NCI-H2196 treated with DMSO at 0.1 percent for 48 hours (cell line): Measurements from ENCODE around the gene PGS1.
A peak's percentile ranks its signal among the peaks of the same experiment; 100 is the strongest.
"Not testable (repeated sequence)": the region's sequence is repeated elsewhere in the genome, so short reads cannot be mapped to it uniquely, and the experiment has no call there.

Experiments used
- DNase-seq: peaks from one replicate; lab custom pipeline; 2025; ENCODE audit not compliant: unreplicated experiment; lab: John Stamatoyannopoulos, UW

PGS1 gene, protein sequence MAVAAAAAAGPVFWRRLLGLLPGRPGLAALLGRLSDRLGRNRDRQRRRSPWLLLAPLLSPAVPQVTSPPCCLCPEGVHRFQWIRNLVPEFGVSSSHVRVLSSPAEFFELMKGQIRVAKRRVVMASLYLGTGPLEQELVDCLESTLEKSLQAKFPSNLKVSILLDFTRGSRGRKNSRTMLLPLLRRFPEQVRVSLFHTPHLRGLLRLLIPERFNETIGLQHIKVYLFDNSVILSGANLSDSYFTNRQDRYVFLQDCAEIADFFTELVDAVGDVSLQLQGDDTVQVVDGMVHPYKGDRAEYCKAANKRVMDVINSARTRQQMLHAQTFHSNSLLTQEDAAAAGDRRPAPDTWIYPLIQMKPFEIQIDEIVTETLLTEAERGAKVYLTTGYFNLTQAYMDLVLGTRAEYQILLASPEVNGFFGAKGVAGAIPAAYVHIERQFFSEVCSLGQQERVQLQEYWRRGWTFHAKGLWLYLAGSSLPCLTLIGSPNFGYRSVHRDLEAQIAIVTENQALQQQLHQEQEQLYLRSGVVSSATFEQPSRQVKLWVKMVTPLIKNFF

DNA sequence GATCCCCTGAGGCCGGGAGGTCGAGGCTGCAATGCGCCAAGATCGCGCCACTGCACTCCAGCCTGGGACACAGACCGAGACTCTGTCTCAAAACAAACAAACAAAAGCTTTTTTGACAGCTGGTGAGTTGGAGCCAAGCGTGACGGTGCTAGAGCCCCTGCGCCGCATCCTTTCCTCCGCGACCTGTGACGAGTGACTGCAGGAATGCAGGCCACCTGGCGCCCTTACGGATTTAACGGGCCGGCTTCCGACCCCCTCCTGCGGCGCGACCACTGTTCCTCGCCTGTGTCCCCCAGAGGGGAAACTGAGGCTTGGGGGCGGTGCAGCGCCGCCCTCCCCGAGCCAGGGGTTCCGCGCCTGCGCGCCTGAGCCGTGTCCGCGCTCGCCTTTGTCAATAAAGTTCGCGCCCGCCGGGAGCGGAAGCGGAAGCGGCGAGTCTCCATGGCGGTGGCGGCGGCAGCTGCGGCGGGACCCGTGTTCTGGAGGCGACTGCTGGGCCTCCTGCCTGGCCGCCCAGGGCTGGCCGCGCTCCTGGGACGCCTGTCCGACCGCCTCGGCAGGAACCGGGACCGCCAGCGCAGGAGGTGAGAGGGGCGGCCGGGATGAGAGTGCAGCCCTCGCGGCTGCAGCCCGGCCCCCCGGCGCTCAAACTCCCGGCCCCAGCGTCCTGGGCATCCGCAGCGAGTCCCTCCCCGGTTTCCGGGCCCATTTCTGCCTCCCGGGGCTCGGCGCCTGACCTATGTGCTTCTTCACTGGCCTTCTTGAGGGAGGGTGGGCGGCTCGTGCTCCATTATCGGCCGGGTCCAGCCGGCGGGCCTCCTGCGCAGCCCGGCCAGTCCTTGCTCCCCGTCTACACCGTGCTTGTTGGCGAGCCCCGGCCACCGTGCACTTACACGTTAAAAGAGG, at the start of gene PGS1:
Gene PGS1 (plus strand): TSS at position 425 of the 906 bp plus-strand sequence. CDS start 17 bp downstream, at position 442.
- peak; percentile 70 for DNase-seq

DNA sequence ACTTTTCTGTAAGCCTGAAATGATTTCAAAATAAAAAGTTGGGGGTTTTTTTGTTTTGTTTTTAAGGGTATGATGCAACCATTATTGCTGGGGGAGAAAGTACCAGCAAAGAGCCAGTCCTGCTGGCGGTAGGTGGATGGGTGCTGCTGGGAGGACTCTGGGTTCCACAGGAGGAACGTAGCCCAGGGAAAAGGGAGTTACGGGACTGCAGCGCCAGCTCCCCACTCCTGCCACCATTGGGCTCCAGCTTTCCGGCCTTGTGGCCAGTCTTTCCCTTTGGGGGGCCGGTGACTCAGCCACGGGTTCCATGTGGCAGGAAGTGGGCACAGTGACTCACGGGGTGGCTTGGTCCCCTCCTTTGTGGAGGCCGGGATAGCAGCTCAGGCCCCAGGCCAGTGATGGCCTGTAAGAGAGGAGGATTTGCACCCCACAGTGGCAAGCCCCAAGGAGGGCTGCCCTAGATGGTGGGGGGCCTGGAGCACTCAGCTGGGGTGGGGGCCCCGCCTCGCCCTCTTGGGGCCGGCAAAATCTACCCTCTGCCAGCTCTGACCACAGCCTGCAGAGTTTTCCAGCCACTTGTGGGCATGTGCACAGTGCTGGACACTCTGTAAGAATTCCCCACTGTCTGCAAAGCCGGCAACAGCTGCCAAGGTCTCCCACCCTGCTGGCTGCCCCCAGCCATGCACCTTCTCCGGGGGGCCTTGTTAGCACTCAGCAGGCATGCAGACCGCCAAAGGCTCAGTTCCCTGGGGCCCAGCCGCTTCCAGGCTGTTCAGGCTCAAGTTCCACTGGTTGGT, 49.0 kb upstream of the PGS1 start:
- no peak for DNase-seq

DNA sequence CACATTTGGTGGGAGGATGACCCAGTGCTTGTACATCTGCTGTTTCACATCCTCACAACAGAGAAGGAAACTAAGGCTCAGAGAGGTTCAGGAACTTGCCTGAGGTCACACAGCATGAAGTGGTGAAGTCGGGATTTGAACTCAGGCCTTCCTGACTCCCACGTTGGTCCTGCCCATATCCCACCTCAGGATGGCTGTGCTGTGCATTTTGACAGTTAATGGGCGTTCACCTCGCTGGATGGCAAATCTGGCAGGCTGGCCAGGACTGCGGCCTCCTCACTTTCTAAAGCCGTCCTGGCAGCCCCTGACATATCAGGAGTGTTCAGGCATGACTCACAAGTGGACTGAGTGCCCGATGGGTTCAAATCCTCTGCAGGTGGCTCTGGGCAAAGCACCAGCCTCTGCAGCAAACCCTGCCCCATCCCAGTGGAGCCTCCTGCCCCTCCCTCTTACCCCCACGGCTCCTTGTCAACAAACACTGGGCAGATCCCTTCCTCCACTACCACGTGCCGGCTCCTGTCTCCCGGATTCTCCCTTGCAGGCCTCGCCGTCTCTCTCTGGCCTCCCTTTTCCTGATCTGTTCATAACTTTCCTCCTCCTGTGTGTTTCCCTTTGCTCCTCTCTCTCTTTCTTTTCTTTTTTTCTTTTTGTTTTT, 47.8 kb upstream of the PGS1 start:
- no peak for DNase-seq

DNA sequence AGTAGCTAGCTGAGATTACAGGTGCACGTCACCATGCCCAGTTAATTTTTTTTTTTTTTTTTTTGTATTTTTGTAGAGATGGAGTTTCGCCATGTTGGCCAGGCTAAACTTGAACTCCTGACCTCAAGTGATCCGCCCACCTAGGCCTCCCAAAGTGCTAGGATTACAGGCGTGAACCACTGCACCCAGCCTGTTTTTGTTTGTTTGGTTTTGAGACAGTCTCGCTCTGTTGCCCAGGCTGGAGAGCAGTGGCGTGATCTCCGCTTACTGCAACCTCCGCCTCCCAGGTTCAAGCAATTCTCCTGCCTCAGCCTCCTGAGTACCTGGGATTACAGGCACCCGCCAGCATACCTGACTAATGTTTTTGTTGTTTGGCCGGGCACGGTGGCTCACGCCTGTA, 47.1 kb upstream of the PGS1 start:
- not testable (repeated sequence) for DNase-seq

DNA sequence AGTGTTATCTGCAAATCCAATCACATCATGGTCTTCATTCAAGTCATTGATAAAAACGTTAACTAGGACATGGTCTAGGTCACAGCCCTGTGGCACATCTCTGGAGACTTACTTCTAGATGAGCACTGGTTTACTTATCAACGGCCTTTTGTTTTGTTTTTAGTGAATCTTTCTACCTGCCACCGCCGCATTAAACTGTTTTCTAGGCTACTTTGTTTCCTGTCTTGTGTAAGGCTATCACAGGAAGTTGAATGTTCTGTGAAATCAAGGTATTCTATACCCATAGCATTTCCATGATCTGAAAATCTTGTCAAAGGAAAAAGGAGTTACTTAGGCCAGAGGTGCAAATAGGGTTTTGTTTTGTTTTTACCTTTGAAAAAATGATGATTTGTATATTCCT, 45.5 kb upstream of the PGS1 start:
- no peak for DNase-seq

DNA sequence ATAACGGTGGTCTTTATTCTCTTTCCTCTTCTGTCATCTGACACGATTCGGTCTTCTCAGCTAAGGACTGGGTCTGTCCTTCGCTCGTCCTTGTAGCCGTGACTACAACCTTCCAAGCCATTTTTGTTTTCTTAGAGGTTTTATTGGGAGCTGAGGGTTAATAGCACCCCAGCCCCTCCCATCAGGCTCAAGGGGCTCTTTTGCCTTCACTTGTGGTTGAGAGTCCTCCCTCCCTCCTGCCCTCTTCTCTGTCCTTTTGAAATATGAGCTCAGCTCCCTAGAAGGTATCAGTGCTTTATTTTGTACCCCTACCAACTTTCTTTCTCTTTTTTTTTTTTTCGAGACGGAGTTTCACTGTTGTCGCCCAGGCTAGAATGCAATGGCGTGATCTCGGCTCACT, 43.2 kb upstream of the PGS1 start:
- no peak for DNase-seq

DNA sequence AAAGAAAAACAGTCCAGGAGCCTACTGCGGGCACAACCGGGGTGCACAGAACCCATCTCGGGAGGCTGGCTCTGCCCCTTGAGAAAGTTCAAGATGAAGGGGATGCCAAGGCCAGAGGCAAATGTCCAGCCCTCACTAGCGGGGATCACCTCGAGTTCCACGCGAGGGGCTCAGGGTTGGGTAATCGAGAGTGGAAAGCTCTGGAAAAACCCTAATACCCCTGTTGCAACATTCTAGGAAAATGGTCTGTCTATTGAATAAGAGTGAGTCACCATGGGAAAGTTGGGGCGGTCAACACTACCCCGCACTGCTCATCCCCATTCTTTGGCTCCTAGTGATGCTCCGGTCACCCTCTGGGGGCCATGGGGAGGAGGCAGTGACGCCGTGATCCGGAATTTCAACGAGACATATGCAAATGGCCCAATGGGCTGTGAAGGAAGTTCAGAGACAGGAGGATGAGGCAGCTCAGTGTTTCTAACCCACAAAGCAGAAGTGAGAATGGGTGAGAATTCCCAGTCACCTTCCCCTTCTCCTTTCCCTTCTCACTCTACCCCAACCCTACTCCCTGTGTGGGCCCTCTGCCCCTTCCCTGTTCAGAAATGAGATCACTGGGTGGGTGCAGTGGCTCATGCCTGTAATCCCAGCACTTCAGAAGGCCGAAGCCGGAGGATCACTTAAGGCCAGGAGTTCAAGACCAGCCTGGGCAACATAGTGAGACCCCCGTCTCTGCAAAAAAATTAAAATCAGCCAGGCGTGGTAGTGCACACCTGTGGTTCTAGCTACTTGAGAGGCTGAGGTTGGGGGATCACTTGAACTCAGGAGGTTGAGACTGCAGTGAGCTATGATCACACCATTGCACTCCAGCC, 41.0 kb upstream of the PGS1 start:
- no peak for DNase-seq

DNA sequence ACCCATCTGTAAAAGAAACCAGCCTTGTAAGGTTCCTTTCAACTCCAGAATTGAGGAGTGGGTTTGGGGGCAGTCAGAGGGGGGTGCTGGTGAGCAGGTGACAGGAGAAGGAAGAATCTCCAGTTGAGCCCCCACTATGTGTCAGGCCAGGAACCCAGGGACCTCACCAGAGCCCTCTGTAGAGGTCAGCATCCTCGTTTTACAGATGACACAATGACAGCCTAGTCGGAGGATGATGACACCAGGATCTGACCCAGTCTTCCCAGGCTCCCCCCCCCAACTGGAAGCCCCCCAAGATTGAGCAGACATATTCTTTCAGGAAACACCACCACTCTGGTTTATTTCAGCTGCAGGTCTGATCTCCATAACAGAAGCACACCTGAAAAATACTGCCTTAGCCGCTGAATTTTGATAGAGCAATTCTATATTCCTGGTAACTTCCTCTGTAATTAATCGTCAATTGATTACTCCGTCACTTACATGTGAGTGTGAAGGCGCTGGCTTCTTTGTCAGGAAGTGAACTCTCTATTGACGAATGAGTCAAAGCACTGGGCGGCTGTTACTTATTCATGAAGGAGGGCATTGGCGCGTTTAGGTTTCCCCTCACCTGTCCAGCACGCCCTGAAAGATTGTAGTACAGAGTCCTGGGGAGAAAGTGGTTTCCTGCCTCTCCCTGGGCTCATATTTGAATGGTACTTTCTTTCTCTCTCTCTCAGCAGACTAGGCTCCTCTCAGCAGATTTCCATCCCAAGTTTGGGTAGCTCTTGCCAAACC, 39.8 kb upstream of the PGS1 start:
- no peak for DNase-seq

DNA sequence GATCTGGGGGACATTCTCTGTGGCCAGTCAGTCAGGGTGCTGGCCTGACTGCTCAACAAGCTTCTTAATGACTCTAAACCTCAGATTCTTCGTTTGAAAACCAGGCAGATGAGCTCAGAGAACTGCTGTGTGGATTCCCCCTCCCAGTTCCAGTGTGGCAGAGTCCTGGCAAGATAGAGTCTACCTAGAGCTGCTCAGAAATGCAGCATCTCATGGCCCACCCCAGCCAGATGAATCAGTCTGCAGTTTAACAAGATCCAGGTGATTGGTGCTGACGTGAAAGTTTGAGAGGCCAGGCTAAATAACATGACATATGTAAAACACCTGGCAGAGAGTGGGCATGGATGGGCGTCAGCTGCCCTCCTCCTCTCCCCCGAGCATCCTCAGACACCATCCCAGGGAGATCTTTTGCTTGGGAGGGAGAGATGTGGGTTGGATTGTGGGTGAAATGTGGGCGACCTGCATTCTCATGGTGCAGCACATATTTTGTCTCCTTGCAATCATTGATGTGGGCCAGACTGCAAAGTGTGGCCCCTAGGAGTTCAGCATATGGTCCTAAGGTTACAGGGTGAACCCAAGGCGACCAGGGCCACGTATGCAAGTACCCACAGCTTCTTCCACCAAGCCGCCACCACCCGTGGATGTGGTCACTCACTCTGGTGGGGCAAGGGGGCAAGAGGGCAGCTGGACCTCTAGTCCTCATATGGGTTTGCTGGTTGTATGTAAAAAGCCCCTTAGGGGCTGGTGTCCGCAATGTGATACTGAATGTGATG, 38.1 kb upstream of the PGS1 start:
- DNase-seq = no peak

DNA sequence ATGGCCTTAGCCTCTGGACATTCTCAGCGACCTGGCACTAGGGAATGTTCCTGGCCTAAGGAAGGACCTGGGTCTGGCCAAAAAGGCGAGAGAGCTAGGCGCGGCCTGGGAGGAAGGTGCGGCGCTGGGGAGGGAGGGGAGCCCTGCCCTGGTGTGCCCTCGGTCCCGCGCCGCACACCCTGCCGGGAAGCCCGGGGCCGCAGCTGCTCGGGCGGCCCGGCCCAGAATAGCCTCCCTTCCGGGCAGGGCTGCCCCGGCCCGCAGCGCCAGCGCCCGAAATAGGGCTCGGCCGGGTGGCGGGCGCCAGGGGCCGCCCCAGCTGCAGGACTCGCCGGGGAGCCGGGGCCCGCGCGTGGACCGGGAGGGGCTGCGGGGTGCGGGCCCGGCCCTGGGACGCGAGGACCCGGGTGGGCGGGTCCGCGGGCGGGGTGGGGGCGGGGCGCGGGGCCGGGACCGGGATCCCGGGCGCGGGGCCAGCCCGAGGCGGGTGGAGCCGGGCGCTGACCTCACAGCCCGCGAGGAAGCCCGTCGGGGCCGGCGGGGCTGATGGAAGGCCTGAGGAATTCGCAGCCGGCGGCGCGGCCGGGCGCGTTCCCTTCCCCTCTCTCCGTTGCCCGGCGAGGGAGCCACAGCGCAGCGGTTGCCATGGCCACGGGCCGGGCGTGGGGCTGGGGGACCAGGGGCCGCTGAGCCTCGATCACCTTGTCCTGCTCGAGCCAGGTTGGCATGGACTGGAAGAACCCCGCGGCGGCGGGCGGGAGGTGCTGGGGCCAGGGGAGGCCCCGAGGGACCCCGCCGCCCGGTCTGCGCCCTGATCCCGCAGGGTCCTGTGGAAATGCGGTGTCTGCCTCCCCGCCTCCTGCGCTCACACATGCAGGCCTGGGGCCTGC, 36.6 kb upstream of the PGS1 start:
- no peak for DNase-seq

DNA sequence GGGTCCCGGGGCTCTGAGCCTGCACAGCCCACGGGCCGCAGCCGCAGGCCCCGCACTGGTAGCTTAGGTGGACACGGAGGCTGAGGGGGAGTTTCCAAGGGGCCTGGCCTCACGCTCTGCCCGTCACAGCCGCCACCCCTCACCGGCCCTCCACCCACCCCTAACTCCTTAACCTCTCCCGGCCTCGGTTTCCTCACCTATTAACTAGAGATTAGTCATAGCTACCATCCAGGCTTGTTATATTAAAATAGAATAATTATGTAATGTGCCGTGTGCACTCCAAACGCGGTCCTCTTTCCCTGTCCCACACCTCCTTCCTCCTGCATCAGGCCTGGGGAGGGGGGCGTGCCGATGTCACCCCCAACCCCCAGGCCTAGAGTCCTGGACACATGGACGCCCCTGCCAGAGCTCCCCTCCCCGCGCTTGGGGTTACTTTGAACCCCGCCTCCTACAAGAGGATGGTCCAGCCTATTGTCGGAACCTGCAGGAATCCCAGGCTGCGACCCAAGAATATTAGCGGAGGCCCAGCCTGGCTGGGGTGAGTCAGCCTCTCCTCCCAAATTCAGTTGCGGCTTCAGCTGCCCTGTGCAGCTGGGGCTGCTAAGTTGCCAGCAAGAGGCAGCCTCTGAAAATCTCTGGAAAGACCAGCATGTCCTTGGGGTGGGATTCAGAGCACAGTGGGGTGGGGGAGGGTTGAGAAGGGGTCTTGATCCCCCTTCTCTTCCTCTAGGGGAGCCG, 35.8 kb upstream of the PGS1 start:
- DNase-seq = no peak

DNA sequence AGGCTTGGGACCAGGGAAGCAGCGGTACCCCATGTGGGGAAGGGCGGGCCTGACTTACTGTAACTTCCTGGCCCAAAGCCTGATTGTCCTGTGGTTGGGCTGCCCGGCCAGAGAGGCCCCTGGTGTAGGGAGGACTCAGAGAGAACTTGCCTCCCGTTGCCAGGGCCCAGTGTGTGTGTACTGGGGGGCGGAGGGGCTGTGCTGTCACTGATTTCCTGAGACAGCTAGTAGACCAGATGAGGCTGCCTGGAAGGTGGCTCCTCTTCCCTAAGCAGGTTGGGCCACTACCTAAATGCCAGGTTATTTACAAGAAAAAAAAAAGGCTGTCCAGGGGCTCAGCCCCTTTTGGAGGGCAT, 35.3 kb upstream of the PGS1 start:
- no peak for DNase-seq

DNA sequence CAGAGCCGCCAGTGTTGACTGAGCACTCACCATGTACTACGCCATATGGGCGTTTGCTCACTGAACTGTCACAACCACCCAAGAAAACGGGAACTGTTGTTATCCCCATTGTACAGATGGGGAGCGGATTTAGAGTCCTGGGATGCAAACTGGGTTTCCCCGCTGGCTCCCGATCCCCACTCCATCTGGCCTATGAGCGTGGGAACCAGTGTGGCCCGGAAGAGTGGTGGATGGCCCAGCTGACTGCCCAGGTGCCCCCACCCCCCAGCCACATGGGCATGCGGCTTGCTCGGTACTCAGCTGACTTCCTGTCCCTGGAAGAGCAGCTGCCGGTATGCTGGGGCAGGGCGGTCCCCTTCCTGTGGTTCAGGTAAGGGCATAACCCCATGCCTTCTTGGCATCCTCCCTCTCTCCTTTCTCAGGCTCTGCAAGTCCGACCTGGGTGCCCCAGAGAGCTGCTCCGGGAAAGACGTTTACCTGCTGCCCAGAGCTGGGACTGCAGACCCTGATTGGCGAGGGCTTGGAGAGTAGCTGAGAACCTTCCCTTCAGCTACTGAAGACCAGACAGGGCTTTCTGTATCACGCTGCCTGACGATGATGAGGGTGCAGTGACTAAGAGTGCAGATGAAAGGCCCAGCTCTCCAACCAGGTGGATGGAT, 34.8 kb upstream of the PGS1 start:
- DNase-seq = no peak

DNA sequence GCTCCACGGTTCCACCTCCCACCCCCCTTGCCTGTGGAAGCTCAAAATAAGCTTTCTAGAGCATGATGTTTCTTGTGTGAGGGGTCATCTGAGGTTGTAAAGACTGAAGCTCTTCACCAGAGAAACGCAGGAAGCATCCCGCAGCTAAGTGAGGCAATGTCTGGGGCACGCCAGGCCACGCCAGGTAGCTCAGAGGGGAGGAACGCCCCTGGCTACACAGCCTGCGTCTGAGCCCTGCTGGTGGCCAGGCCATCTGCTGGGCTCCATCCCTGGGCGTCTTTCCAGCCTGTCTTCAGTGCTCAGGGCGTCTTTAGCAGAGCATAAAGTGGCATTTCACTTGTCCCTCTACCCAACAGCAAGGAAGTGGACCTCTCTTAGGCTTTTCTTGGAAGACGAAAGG, 33.8 kb upstream of the PGS1 start:
- no peak for DNase-seq

DNA sequence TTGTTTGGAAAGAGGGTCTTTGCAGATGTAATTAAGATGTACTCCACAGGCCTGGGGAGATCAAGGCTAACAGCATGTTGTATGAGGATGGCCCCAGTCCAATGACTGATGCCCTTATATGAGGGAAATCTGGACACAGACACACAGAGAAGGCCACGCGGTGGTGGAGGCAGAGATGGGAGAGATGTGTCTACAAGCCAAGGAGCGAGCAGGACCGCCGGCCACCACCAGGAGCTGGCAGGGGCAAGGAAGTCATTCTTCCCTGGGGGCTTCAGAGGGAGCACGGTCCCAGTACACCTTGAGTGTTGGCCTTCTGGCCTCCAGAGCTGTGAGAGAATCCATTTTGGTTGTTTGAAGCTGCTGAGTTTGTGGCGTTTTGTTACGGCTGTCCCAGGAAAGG, 33.3 kb upstream of the PGS1 start:
- DNase-seq = no peak
